IMR-90 (cell line): ENCODE data around the gene ZNF280B. TPM values are rescaled to one million over a fixed set of nuclear protein-coding genes. Genes with fewer than 3 reads are reported as not detected.

Source experiments
- ATAC-seq: fragments of 200-7000 bp; cut with Tn5 transposase; 2 replicates; pipeline ENCODE4 v1.9.1; 2020; ENCODE audit warnings: low read depth, mild to moderate bottlenecking, moderate library complexity
- BruUV-seq: library from RNA; stranded (reverse); fragments of 400-500 nt; replicated peaks from 2 replicates; lab custom pipeline; 2021; lab: Mats Ljungman, UMichigan
- CTCF ChIA-PET: fragments of 300-600 bp; formaldehyde crosslinking; extraction: SDS; loops from one replicate; lab custom pipeline; 2021; ENCODE audit warnings: antibody characterized with exemption; lab: Yijun Ruan, JAX
- POLR2A ChIA-PET: fragments of 300-600 bp; sonication (Branson Sonifier 250); formaldehyde crosslinking; loops from one replicate; lab custom pipeline; 2022; ENCODE audit warnings: antibody characterized with exemption; ENCODE audit not compliant: unreplicated experiment; lab: Charles Lee
- DNase-seq: peaks from one replicate; pipeline ENCODE4 v3.0.0; 2013
- H2AFZ ChIP-seq: replicated peaks from 2 replicates; pipeline ENCODE3; 2013; ENCODE audit warnings: low read length, mild to moderate bottlenecking; ENCODE audit not compliant: poor library complexity
- H2AK5ac ChIP-seq: 2 replicates; pipeline ENCODE4 v1.6.1; 2013; ENCODE audit warnings: low read depth, low read length, inconsistent platforms
- H2AK9ac ChIP-seq: replicated peaks from 2 replicates; pipeline ENCODE3; 2013; ENCODE audit warnings: mild to moderate bottlenecking, low read depth, low read length, moderate library complexity; ENCODE audit not compliant: poor library complexity
- H2BK120ac ChIP-seq: 2 replicates; pipeline ENCODE4 v1.6.1; 2013; ENCODE audit warnings: low read depth, low read length, inconsistent platforms
- H2BK15ac ChIP-seq: 3 replicates; pipeline ENCODE4 v1.6.1; 2013; ENCODE audit warnings: low read depth, low read length, inconsistent platforms
- H2BK20ac ChIP-seq: 2 replicates; pipeline ENCODE4 v1.6.1; 2013; ENCODE audit warnings: low read depth, mild to moderate bottlenecking, inconsistent platforms, low read length, moderate library complexity
- H2BK5ac ChIP-seq: 2 replicates; pipeline ENCODE4 v1.6.1; 2013; ENCODE audit warnings: mild to moderate bottlenecking, low read depth, low read length, inconsistent platforms; ENCODE audit not compliant: poor library complexity, severe bottlenecking
- H3K14ac ChIP-seq: replicated peaks from 2 replicates; pipeline ENCODE4 v1.6.1; 2013; ENCODE audit warnings: low read depth, low read length, inconsistent platforms
- H3K18ac ChIP-seq: 2 replicates; pipeline ENCODE4 v1.6.1; 2013; ENCODE audit warnings: low read depth, low read length, control low read depth
- H3K23ac ChIP-seq: 2 replicates; pipeline ENCODE4 v1.6.1; 2013; ENCODE audit warnings: low read depth, low read length, inconsistent platforms
- H3K27ac ChIP-seq: 2 replicates; pipeline ENCODE4 v1.5.1; 2013; ENCODE audit warnings: mild to moderate bottlenecking, control low read depth, low read length; ENCODE audit not compliant: insufficient read depth
- H3K27me3 ChIP-seq: 2 replicates; pipeline ENCODE4 v1.6.1; 2013; ENCODE audit warnings: low read length; ENCODE audit not compliant: control insufficient read depth, insufficient read depth
- H3K36me3 ChIP-seq: 2 replicates; pipeline ENCODE4 v1.6.1; 2013; ENCODE audit warnings: low read length, mixed read lengths; ENCODE audit not compliant: control insufficient read depth, insufficient read depth
- H3K4ac ChIP-seq: 2 replicates; pipeline ENCODE4 v1.6.1; 2013; ENCODE audit warnings: low read depth, low read length, inconsistent platforms
- H3K4me1 ChIP-seq: 2 replicates; pipeline ENCODE4 v1.6.1; 2013; ENCODE audit warnings: low read length, mixed read lengths; ENCODE audit not compliant: control insufficient read depth, insufficient read depth
- H3K4me2 ChIP-seq: 2 replicates; pipeline ENCODE4 v1.6.1; 2013; ENCODE audit warnings: low read depth, mild to moderate bottlenecking, control low read depth, low read length, moderate library complexity
- H3K4me3 ChIP-seq: 2 replicates; pipeline ENCODE4 v1.5.1; 2013; ENCODE audit warnings: low read depth, mild to moderate bottlenecking, control low read depth, low read length, moderate library complexity; ENCODE audit not compliant: insufficient read depth
- H3K56ac ChIP-seq: 2 replicates; pipeline ENCODE4 v1.6.1; 2013; ENCODE audit warnings: low read length, inconsistent platforms; ENCODE audit not compliant: insufficient read depth; ENCODE audit errors: extremely low read depth
- H3K79me1 ChIP-seq, 2 experiments: 2 replicates each; pipeline ENCODE4 v1.6.1; 2013; ENCODE audit warnings: low read length in 2 of 2, inconsistent platforms in 1 of 2, low read depth in 1 of 2
- H3K9ac ChIP-seq: 2 replicates; pipeline ENCODE4 v1.6.1; 2013; ENCODE audit warnings: low read depth, low read length, control low read depth
- H3K9me1 ChIP-seq: 2 replicates; pipeline ENCODE4 v1.6.1; 2013; ENCODE audit warnings: low read length, inconsistent platforms; ENCODE audit not compliant: insufficient read depth
- H3K9me3 ChIP-seq: 2 replicates; pipeline ENCODE4 v1.6.1; 2013; ENCODE audit warnings: low read length; ENCODE audit not compliant: control insufficient read depth, insufficient read depth
- H4K20me1 ChIP-seq: 2 replicates; pipeline ENCODE4 v1.6.1; 2013; ENCODE audit warnings: low read length, inconsistent platforms; ENCODE audit not compliant: insufficient read depth
- H4K5ac ChIP-seq: 2 replicates; pipeline ENCODE4 v1.6.1; 2013; ENCODE audit warnings: mild to moderate bottlenecking, low read depth, low read length, control low read depth
- H4K8ac ChIP-seq, 2 experiments: 2 replicates each; pipeline ENCODE4 v1.6.1; 2013; ENCODE audit warnings: low read depth in 2 of 2, low read length in 2 of 2, control low read depth in 1 of 2, inconsistent platforms in 1 of 2
- H4K91ac ChIP-seq: 2 replicates; pipeline ENCODE4 v1.6.1; 2013; ENCODE audit warnings: low read depth, low read length, inconsistent platforms; ENCODE audit not compliant: insufficient read depth
- BHLHE40 ChIP-seq: fragments of 150-350 bp; IDR thresholded peaks from 2 replicates; pipeline ENCODE4 v1.6.1; 2016; ENCODE audit warnings: mild to moderate bottlenecking, low read depth, low read length
- CEBPB ChIP-seq: IDR thresholded peaks from 2 replicates; pipeline ENCODE4 v1.6.1; 2012; ENCODE audit warnings: low read depth, low read length, improper control_type of control experiment
- CHD1 ChIP-seq: IDR thresholded peaks from 2 replicates; pipeline ENCODE4 v1.6.1; 2012; ENCODE audit warnings: low read depth, low read length, improper control_type of control experiment
- MXI1 ChIP-seq: IDR thresholded peaks from 2 replicates; pipeline ENCODE4 v1.6.1; 2012; ENCODE audit warnings: low read depth, mild to moderate bottlenecking, low read length, moderate library complexity, borderline replicate concordance
- NFE2L2 ChIP-seq: fragments of 150-350 bp; IDR thresholded peaks from 2 replicates; pipeline ENCODE4 v1.6.1; 2016; ENCODE audit warnings: low read depth, mild to moderate bottlenecking, low read length
- POLR2A ChIP-seq: IDR thresholded peaks from 2 replicates; pipeline ENCODE4 v1.6.1; 2012; ENCODE audit warnings: mild to moderate bottlenecking, low read depth, low read length
- RCOR1 ChIP-seq: IDR thresholded peaks from 2 replicates; pipeline ENCODE4 v1.6.1; 2012; ENCODE audit warnings: mild to moderate bottlenecking, low read length, improper control_type of control experiment; ENCODE audit not compliant: insufficient replicate concordance
- RFX5 ChIP-seq: IDR thresholded peaks from 2 replicates; pipeline ENCODE4 v1.8.0; 2012; ENCODE audit warnings: low read depth, mild to moderate bottlenecking, low read length, moderate library complexity
- SMC3 ChIP-seq: fragments of 150-350 bp; IDR thresholded peaks from 2 replicates; pipeline ENCODE4 v1.6.1; 2016; ENCODE audit warnings: low read depth, mild to moderate bottlenecking, antibody characterized with exemption, low read length, moderate library complexity
- WGBS, 2 experiments: methylation state at CpG; one replicate each; pipeline versions ENCODE4 v1.1.5 to v1.1.7; 2013; ENCODE audit warnings: missing lambda C conversion rate in 2 of 2; ENCODE audit not compliant: insufficient read length in 1 of 2; ENCODE audit errors: extremely low coverage in 2 of 2; 5-methylcytosine and 5-hydroxymethylcytosine counted together
- dilution Hi-C: fragments of 300-500 bp; cut with HindIII; formaldehyde crosslinking; loops from one replicate; pipeline ENCODE4 v1.14.3; 2018; ENCODE audit warnings: low sequenced_read_pairs; ENCODE audit not compliant: unreplicated experiment
- in situ Hi-C: fragments of 300-500 bp; cut with MboI; formaldehyde crosslinking; loops from 3 replicates; pipeline ENCODE4 v1.14.3; 2019; ENCODE audit warnings: low sequenced_read_pairs, inconsistent platforms, mixed read lengths
- intact Hi-C: fragments of 100-400 bp; cut with micrococcal nuclease; formaldehyde crosslinking; loops from 2 replicates; pipeline ENCODE4 v1.10.0; 2022
- polyA plus RNA-seq, 3 experiments: library from polyadenylated mRNA; depleted of rRNA; stranded (reverse); fragments of >200 nt; gene quantifications; 2 replicates each; pipeline ENCODE4 v1.2.3, GENCODE V29; 2012; ENCODE audit warnings: low replicate concordance in 1 of 3
- total RNA-seq: library from RNA; depleted of rRNA; stranded (reverse); fragments of >200 nt; gene quantifications from 2 replicates; pipeline ENCODE4 v1.2.3, GENCODE V29; 2012

The ZNF280B gene
- total and polyA plus RNA-seq, 2 of the 4 experiments (the other 2 are of a cell fraction): 0.65 to 1.4 TPM

GRCh38 chr22:22485524-22485923, 23.0 kb downstream of the ZNF280B start:
- in situ Hi-C loops: no loop called here
- H3K27ac ChIP-seq: no peak overlapping the region
- POLR2A ChIA-PET: no interaction called here
- no peak overlapping the region for H2AK9ac ChIP-seq
- no peaks in the 10 kb centered on the region for H4K20me1 ChIP-seq
- no peaks in the 10 kb centered on the region for H3K79me1 ChIP-seq
- no peak overlapping the region for H2BK5ac ChIP-seq
- H4K91ac ChIP-seq: no peak overlapping the region
- no TSS peak for BruUV-seq
- H3K9ac ChIP-seq: no peak overlapping the region
- CTCF ChIA-PET: no interaction called here
- no CpG with 5 or more reads among the region's 3 CpGs for WGBS, 2 experiments
- DNase-seq (no peak), ATAC-seq (no peak)
- no peak overlapping the region for H3K23ac ChIP-seq
- no peak overlapping the region for H2BK120ac ChIP-seq
- H3K4me2 ChIP-seq: no peak overlapping the region
- H3K18ac ChIP-seq: no peak overlapping the region
- no peak overlapping the region for H2BK20ac ChIP-seq
- no peaks in the 10 kb centered on the region for H3K9me3 ChIP-seq
- H3K14ac ChIP-seq: no peak overlapping the region
- dilution Hi-C loops: no loop called here
- H2AK5ac ChIP-seq: no peak overlapping the region
- no peak overlapping the region for H4K8ac ChIP-seq
- H3K9me1 ChIP-seq: no peaks in the 10 kb centered on the region
- no peak overlapping the region for H3K4me3 ChIP-seq
- no peaks in the 10 kb centered on the region for H3K4me1 ChIP-seq
- no peak overlapping the region for H4K5ac ChIP-seq
- H3K4ac ChIP-seq: no peak overlapping the region
- no peaks in the 10 kb centered on the region for H3K36me3 ChIP-seq
- intact Hi-C loops: no loop called here
- no peak overlapping the region for H2BK15ac ChIP-seq
- no peak overlapping the region for H3K56ac ChIP-seq
- no peak for TF ChIP-seq RFX5
- TF ChIP-seq CHD1: no peak
- TF ChIP-seq MXI1: no peak
- TF ChIP-seq NFE2L2: no peak
- TF ChIP-seq RCOR1: no peak
- TF ChIP-seq CEBPB: no peak
- TF ChIP-seq POLR2A: no peak
- TF ChIP-seq BHLHE40: no peak
- no peak for TF ChIP-seq SMC3
- no peaks in the 10 kb centered on the region for H3K27me3 ChIP-seq
- H2AFZ ChIP-seq: no peak overlapping the region
